GM10847 (cell line): Measurements from ENCODE around the gene PADI1.

Experiments
- POLR2A ChIP-seq: IDR thresholded peaks from 2 replicates; pipeline ENCODE4 v1.6.1; 2011; ENCODE audit not compliant: insufficient read length; ENCODE audit errors: extremely low read depth

The PADI1 gene

GRCh38 chr1:17260264-17260663 is 55.3 kb downstream of the PADI1 start:
- no peak for TF ChIP-seq POLR2A

DNA sequence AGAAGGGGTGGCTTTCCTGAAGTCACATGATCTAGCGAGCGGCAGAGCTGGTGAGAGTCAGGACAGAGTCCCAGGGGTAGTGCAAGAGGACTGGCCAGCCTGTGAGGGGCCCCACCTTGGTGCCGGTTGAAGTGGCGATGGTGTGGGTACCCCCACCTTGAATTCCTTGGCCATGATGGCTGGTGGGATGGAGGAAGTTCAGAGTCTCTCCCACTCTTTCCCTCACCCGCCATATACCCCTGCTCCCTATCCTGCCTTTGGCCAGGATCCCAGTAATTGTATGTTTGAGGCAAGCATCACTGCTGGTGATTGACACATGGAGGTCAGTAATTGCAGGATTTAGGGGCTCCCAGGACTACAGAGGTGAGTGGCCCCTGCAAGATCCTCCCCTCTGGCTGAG is 55.8 kb downstream of the PADI1 start:
- TF ChIP-seq POLR2A = no peak

GRCh38 chr1:17263936-17264335 is 59.0 kb downstream of the PADI1 start:
- no peak for TF ChIP-seq POLR2A

DNA sequence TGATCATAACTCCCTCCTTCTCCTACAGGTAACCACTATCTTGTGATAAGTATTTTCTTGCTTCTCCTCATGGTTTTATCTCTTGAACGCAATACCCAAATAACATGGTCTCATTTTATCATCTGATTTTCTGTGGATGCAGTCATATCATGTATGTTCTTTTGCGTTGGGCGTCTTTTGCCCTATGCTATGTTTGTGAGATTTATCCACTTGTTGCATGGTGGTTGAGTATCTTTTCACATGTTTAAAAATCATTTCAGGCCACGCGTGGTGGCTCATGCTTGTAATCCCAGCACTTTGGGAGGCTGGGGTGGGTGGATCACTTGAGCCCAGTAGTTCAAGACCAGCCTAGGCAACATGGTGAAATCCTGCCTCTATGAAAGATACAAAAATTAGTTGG is 59.5 kb downstream of the PADI1 start:
- TF ChIP-seq POLR2A = no peak

GRCh38 chr1:17265162-17265561 is 60.2 kb downstream of the PADI1 start:
- TF ChIP-seq POLR2A = no peak

DNA sequence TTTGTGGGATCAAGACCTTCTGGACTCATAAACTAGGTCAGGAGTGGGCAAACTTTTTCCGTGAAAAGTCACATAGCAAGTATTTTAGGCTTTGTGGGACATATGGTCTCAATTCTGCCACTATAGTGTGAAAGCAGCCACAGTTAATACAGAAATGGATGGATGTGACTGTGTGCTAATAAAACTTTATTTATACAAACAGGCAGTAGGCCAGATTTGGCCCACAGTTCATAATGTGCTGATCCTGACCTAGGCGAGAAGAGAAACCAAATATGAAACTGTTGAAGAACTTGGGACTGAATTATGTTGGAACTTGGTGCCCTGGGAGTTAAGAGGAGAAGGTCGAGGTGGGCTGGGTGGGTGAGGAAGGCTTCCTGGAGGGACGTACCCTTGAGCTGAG is 61.0 kb downstream of the PADI1 start:
- TF ChIP-seq POLR2A = no peak

GRCh38 chr1:17270891-17271765 is 66.2 kb downstream of the PADI1 start:
- no peak for TF ChIP-seq POLR2A

GRCh38 chr1:17272066-17272465 is 67.1 kb downstream of the PADI1 start:
- no peak for TF ChIP-seq POLR2A

- no peak for TF ChIP-seq POLR2A
Measured at GRCh38 chr1:17272646-17273045, 67.7 kb downstream of the PADI1 start.

GRCh38 chr1:17273096-17273495 is 68.2 kb downstream of the PADI1 start:
- no peak for TF ChIP-seq POLR2A

GRCh38 chr1:17274186-17275170 is 69.5 kb downstream of the PADI1 start:
- TF ChIP-seq POLR2A = no peak

GRCh38 chr1:17276568-17276967 is 71.6 kb downstream of the PADI1 start:
- no peak for TF ChIP-seq POLR2A

GRCh38 chr1:17277511-17278159 is 72.7 kb downstream of the PADI1 start:
- TF ChIP-seq POLR2A = no peak

GRCh38 chr1:17278996-17279830 is 74.3 kb downstream of the PADI1 start:
- no peak for TF ChIP-seq POLR2A
